OCI-LY1 (cell line): Measurements from ENCODE around the gene ANGPTL3.

Experiments used
- EZH2 ChIP-seq: fragments of 200-600 bp; sonication (generic), shearing (Covaris generic); IDR thresholded peaks from 2 replicates; pipeline ENCODE4 v1.8.0; 2017; ENCODE audit warnings: borderline replicate concordance, mixed run types, mild to moderate bottlenecking, antibody characterized with exemption, low read length, moderate library complexity, mixed read lengths
- TF ChIP-seq, protein P1 (sequence below): fragments of 200-600 bp; sonication (generic), shearing (Covaris generic); IDR thresholded peaks from 2 replicates; pipeline ENCODE4 v1.5.1; 2017; ENCODE audit warnings: mild to moderate bottlenecking, antibody characterized with exemption, low read length, moderate library complexity, mixed read lengths

DNA sequence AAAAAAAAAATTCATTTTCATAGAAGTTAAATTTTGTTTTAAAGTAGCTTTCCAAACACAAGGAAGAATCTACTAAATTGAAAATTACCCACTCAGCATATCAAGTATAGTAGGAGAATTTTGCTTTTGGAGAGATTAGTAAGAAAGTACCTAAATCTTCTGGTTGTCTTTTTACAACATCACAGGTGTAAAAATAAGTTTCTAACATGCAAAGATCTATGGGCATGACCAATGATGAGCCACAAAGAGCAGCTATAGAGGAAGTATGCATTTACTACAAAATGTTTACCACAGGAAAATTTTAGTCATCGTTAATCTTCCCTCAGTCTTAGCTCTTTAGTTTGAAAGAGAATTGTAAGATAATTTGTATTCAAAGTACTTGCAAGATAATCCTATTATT is 28.1 kb downstream of the ANGPTL3 start:
- TF ChIP-seq, protein P1, sequence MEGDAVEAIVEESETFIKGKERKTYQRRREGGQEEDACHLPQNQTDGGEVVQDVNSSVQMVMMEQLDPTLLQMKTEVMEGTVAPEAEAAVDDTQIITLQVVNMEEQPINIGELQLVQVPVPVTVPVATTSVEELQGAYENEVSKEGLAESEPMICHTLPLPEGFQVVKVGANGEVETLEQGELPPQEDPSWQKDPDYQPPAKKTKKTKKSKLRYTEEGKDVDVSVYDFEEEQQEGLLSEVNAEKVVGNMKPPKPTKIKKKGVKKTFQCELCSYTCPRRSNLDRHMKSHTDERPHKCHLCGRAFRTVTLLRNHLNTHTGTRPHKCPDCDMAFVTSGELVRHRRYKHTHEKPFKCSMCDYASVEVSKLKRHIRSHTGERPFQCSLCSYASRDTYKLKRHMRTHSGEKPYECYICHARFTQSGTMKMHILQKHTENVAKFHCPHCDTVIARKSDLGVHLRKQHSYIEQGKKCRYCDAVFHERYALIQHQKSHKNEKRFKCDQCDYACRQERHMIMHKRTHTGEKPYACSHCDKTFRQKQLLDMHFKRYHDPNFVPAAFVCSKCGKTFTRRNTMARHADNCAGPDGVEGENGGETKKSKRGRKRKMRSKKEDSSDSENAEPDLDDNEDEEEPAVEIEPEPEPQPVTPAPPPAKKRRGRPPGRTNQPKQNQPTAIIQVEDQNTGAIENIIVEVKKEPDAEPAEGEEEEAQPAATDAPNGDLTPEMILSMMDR: no peak
- TF ChIP-seq EZH2: no peak
